Erythroblast (primary cell): ENCODE measurements around the gene SMG5.
"Not testable (repeated sequence)": the region's sequence is repeated elsewhere in the genome, so short reads cannot be mapped to it uniquely, and the experiment has no call there.

ENCODE experiments used
- DNase-seq, 2 experiments: peaks; one replicate each; lab custom pipeline; 2025; lab: John Stamatoyannopoulos, UW
- GATA1 ChIP-seq: IDR thresholded peaks from 2 replicates; pipeline ENCODE4 v1.6.1; 2011; ENCODE audit warnings: low read depth, mild to moderate bottlenecking, control low read depth, low read length, moderate library complexity
- POLR2A ChIP-seq: IDR thresholded peaks from 2 replicates; pipeline ENCODE4 v1.6.1; 2011; ENCODE audit warnings: mild to moderate bottlenecking, low read length

SMG5 gene

GRCh38 chr1:156282479-156283222 lies at the start of gene SMG5:
TSS of gene SMG5 (minus strand) at chr1:156282825. CDS start at chr1:156282680, 145 bp downstream.
- peak; percentile 99 for DNase-seq
- peak; percentile 96 for TF ChIP-seq POLR2A
- no peak for TF ChIP-seq GATA1

GRCh38 chr1:156323179-156323578 lies 40.6 kb upstream of the SMG5 start:
- DNase-seq = not testable (repeated sequence)

- TF ChIP-seq GATA1 = no peak
- TF ChIP-seq POLR2A = no peak
- DNase-seq = no peak
These were observed 37.9 kb upstream of the SMG5 start for GRCh38 chr1:156320560-156320959.

GRCh38 chr1:156319664-156320063 lies 37.0 kb upstream of the SMG5 start:
- TF ChIP-seq GATA1 (no peak), POLR2A (no peak)
- peak; percentile 31 to 68 for DNase-seq

- TF ChIP-seq POLR2A = no peak
- no peak for TF ChIP-seq GATA1
- no peak for DNase-seq
These were observed 34.3 kb upstream of the SMG5 start for GRCh38 chr1:156316909-156317308.

GRCh38 chr1:156310962-156311361 lies 28.3 kb upstream of the SMG5 start:
- no peak for DNase-seq
- TF ChIP-seq POLR2A (no peak), GATA1 (no peak)

- no peak for TF ChIP-seq POLR2A
- TF ChIP-seq GATA1 = no peak
- peak in 1 of 2 experiments; percentile 33 for DNase-seq
These were observed 25.5 kb upstream of the SMG5 start for GRCh38 chr1:156308078-156308477.

- TF ChIP-seq GATA1 (no peak), POLR2A (no peak)
- no peak for DNase-seq
These were observed 22.6 kb upstream of the SMG5 start for GRCh38 chr1:156305215-156305614.

- TF ChIP-seq GATA1 = no peak
- TF ChIP-seq POLR2A = no peak
- no peak for DNase-seq
These were observed 20.6 kb upstream of the SMG5 start for GRCh38 chr1:156303241-156303640.

GRCh38 chr1:156298852-156299357 lies 16.3 kb upstream of the SMG5 start, which contains the start of gene VHLL:
TSS of gene VHLL (minus strand) at chr1:156299307. CDS start at chr1:156299189, 118 bp downstream.
- no peak for DNase-seq
- TF ChIP-seq GATA1 (no peak), POLR2A (no peak)

- peak; percentile 78 to 80 for DNase-seq
These were observed 12.8 kb upstream of the SMG5 start, which contains the start of gene GLMP for GRCh38 chr1:156295391-156295947. TSS of gene GLMP (minus strand) at chr1:156295679. CDS start at chr1:156295645, 34 bp downstream.

GRCh38 chr1:156293895-156294294 lies 11.3 kb upstream of the SMG5 start:
- TF ChIP-seq POLR2A (no peak), GATA1 (no peak)
- no peak for DNase-seq

More at GRCh38 chr1:156295391-156295947, 12.8 kb upstream of the SMG5 start, which contains the start of gene GLMP:
- TF ChIP-seq GATA1 (no peak), POLR2A (peak; percentile 60)

GRCh38 chr1:156293098-156293434 lies 10.4 kb upstream of the SMG5 start:
- no peak for DNase-seq
- no peak for TF ChIP-seq GATA1
- TF ChIP-seq POLR2A = no peak

- TF ChIP-seq POLR2A (peak; percentile 58), GATA1 (no peak)
These were observed 8.8 kb upstream of the SMG5 start for GRCh38 chr1:156291226-156292061.

More at GRCh38 chr1:156291226-156292061, 8.8 kb upstream of the SMG5 start:
- DNase-seq = peak; percentile 84 to 86
